SK-N-SH (cell line): Measurements from ENCODE around the gene KCNA1.

Experiments
- FOXJ3 ChIP-seq: sonication (generic); formaldehyde crosslinking; IDR thresholded peaks from 2 replicates; pipeline ENCODE4 v1.5.1; 2020; ENCODE audit warnings: mild to moderate bottlenecking, missing genetic modification reagents
- FOXM1 ChIP-seq: IDR thresholded peaks from 2 replicates; pipeline ENCODE4 v1.4.0; 2012; ENCODE audit warnings: low read depth, mild to moderate bottlenecking
- GABPA ChIP-seq: IDR thresholded peaks from 2 replicates; pipeline ENCODE4 v1.4.0; 2012; ENCODE audit warnings: low read depth, mild to moderate bottlenecking
- MEF2A ChIP-seq: IDR thresholded peaks from 2 replicates; pipeline ENCODE4 v1.4.0; 2012; ENCODE audit warnings: low read depth, borderline replicate concordance
- MXI1 ChIP-seq: IDR thresholded peaks from 2 replicates; pipeline ENCODE4 v1.6.1; 2012; ENCODE audit warnings: mild to moderate bottlenecking, low read depth, low read length, improper control_type of control experiment
- NFIC ChIP-seq: IDR thresholded peaks from 2 replicates; pipeline ENCODE4 v1.4.0; 2012; ENCODE audit warnings: borderline replicate concordance
- POLR2AphosphoS5 ChIP-seq: IDR thresholded peaks from 2 replicates; pipeline ENCODE4 v1.6.1; 2012; ENCODE audit warnings: low read depth, low read length
- RAD21 ChIP-seq: IDR thresholded peaks from 2 replicates; pipeline ENCODE4 v1.6.1; 2012; ENCODE audit warnings: mild to moderate bottlenecking, low read length
- ZBTB33 ChIP-seq: IDR thresholded peaks from 2 replicates; pipeline ENCODE4 v1.4.0; 2012; ENCODE audit warnings: low read depth, borderline replicate concordance
- TF ChIP-seq, protein P1 (sequence below): IDR thresholded peaks from 2 replicates; pipeline ENCODE4; 2012
- TF ChIP-seq, protein P2 (sequence below): fragments of 200-600 bp; sonication (generic); IDR thresholded peaks from 2 replicates; pipeline ENCODE4 v1.6.1; 2017; ENCODE audit warnings: antibody characterized with exemption, mild to moderate bottlenecking, moderate library complexity
- TF ChIP-seq, protein P3 (sequence below): IDR thresholded peaks from 2 replicates; pipeline ENCODE4 v1.4.0; 2012; ENCODE audit warnings: low read depth
- TF ChIP-seq, protein P4 (sequence below): fragments of 150-350 bp; IDR thresholded peaks from 2 replicates; pipeline ENCODE4 v1.6.1; 2016; ENCODE audit warnings: mild to moderate bottlenecking, low read depth, low read length

GRCh38 chr12:4864575-4864974 is 45.1 kb upstream of the KCNA1 start:
- TF ChIP-seq, protein P1, sequence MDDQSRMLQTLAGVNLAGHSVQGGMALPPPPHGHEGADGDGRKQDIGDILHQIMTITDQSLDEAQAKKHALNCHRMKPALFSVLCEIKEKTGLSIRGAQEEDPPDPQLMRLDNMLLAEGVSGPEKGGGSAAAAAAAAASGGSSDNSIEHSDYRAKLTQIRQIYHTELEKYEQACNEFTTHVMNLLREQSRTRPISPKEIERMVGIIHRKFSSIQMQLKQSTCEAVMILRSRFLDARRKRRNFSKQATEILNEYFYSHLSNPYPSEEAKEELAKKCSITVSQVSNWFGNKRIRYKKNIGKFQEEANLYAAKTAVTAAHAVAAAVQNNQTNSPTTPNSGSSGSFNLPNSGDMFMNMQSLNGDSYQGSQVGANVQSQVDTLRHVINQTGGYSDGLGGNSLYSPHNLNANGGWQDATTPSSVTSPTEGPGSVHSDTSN, result no peak
- TF ChIP-seq, protein P2, sequence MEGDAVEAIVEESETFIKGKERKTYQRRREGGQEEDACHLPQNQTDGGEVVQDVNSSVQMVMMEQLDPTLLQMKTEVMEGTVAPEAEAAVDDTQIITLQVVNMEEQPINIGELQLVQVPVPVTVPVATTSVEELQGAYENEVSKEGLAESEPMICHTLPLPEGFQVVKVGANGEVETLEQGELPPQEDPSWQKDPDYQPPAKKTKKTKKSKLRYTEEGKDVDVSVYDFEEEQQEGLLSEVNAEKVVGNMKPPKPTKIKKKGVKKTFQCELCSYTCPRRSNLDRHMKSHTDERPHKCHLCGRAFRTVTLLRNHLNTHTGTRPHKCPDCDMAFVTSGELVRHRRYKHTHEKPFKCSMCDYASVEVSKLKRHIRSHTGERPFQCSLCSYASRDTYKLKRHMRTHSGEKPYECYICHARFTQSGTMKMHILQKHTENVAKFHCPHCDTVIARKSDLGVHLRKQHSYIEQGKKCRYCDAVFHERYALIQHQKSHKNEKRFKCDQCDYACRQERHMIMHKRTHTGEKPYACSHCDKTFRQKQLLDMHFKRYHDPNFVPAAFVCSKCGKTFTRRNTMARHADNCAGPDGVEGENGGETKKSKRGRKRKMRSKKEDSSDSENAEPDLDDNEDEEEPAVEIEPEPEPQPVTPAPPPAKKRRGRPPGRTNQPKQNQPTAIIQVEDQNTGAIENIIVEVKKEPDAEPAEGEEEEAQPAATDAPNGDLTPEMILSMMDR, result no peak
- TF ChIP-seq MXI1 (no peak), ZBTB33 (no peak), GABPA (no peak), NFIC (no peak), POLR2AphosphoS5 (no peak), MEF2A (no peak), RAD21 (no peak), FOXM1 (no peak), FOXJ3 (CRISPR knock-in tag) (no peak)
- TF ChIP-seq, protein P3, sequence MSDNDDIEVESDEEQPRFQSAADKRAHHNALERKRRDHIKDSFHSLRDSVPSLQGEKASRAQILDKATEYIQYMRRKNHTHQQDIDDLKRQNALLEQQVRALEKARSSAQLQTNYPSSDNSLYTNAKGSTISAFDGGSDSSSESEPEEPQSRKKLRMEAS, result no peak
- TF ChIP-seq, protein P4, sequence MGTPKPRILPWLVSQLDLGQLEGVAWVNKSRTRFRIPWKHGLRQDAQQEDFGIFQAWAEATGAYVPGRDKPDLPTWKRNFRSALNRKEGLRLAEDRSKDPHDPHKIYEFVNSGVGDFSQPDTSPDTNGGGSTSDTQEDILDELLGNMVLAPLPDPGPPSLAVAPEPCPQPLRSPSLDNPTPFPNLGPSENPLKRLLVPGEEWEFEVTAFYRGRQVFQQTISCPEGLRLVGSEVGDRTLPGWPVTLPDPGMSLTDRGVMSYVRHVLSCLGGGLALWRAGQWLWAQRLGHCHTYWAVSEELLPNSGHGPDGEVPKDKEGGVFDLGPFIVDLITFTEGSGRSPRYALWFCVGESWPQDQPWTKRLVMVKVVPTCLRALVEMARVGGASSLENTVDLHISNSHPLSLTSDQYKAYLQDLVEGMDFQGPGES, result no peak
